ENCODE data around the gene OGDHL. TPM values are rescaled to one million over a fixed set of nuclear protein-coding genes. Genes with fewer than 3 reads are reported as not detected.

OGDHL gene
- total RNA-seq, 1 experiment from 2014 or later = 1.3 TPM

DNA sequence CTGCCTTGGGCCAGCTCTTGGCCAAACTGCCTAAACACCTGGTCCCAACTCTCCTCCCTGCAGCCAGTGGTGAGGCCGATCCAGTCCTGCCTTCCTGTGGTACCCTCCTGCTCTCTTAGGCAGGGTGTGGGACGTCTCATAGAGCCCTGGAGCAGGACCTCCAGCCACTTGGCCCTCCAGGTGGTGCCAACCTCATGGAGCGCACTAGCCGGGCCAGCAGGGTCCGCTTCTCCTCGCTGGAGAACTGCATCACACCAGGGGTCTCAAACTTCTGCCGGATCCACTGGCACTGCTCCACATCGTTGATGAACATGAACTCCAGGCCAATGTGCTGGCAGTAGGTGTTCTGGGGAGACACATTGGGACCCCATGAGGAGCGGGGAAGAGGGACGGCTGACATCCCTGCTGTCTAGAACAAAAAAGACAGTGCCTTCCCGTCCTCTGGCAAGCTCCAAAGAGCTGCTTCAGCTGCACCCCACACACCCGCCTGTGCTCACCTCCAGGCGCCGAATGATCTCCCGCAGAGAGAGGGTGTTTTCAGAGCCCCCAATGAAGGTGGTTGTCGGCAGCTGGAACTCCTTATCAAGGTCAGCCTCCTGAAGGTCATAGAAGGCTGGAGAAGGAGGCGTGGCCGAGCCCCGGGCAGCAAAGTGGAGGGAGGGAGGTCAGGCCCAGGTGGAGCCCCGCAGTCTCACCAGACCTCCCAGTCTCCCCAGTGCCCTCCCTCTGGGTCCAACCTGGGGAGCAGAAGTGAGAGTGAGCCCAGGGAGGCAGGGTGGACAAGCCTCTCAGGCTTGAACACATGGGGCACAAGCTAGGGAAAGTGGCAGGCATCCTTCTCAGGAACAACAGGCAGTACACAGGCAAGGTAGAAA lies 10.2 kb downstream of the OGDHL start:
- Histone ChIP-seq H3K27me3 (ENCODE audit: control insufficient read depth, insufficient read depth, low read length) (no peaks in the 10 kb centered on the region), H3K36me3 (ENCODE audit: control insufficient read depth, insufficient read depth, low read length) (no peaks in the 10 kb centered on the region), H3K9me3 (ENCODE audit: control insufficient read depth, insufficient read depth, low read depth, low read length) (no peaks in the 10 kb centered on the region), H3K4me3 (ENCODE audit: low read depth in 2 of 2, low read length in 2 of 2) (no peak overlapping the region), H3K4me1 (ENCODE audit: control insufficient read depth, insufficient read depth, low read length) (no peaks in the 10 kb centered on the region), H3K27ac (ENCODE audit: low read length) (no peak overlapping the region)
- ChIA-PET POLR2A (no interaction called here), CTCF (no interaction called here)
- intact Hi-C loops (cut with micrococcal nuclease; ENCODE audit: unreplicated experiment) (no loop called here), in situ Hi-C loops (cut with HindIII; ENCODE audit: low pct_unique_long_range_greater_than_20kb, low sequenced_read_pairs) (no loop called here)
- ATAC-seq = no peak
- TF ChIP-seq, protein P1, sequence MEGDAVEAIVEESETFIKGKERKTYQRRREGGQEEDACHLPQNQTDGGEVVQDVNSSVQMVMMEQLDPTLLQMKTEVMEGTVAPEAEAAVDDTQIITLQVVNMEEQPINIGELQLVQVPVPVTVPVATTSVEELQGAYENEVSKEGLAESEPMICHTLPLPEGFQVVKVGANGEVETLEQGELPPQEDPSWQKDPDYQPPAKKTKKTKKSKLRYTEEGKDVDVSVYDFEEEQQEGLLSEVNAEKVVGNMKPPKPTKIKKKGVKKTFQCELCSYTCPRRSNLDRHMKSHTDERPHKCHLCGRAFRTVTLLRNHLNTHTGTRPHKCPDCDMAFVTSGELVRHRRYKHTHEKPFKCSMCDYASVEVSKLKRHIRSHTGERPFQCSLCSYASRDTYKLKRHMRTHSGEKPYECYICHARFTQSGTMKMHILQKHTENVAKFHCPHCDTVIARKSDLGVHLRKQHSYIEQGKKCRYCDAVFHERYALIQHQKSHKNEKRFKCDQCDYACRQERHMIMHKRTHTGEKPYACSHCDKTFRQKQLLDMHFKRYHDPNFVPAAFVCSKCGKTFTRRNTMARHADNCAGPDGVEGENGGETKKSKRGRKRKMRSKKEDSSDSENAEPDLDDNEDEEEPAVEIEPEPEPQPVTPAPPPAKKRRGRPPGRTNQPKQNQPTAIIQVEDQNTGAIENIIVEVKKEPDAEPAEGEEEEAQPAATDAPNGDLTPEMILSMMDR (IDR thresholded peaks at IDR 0.05) = no peak
- TF ChIP-seq SIN3A (IDR thresholded peaks at IDR 0.05; ENCODE audit: borderline replicate concordance, insufficient read depth, low read depth, low read length) (no peak), TCF7L2 (IDR thresholded peaks at IDR 0.05; ENCODE audit: low read depth, low read length) (no peak), POLR2AphosphoS5 (IDR thresholded peaks at IDR 0.05; ENCODE audit: low read depth, low read length) (no peak)
- TF ChIP-seq, protein P2, sequence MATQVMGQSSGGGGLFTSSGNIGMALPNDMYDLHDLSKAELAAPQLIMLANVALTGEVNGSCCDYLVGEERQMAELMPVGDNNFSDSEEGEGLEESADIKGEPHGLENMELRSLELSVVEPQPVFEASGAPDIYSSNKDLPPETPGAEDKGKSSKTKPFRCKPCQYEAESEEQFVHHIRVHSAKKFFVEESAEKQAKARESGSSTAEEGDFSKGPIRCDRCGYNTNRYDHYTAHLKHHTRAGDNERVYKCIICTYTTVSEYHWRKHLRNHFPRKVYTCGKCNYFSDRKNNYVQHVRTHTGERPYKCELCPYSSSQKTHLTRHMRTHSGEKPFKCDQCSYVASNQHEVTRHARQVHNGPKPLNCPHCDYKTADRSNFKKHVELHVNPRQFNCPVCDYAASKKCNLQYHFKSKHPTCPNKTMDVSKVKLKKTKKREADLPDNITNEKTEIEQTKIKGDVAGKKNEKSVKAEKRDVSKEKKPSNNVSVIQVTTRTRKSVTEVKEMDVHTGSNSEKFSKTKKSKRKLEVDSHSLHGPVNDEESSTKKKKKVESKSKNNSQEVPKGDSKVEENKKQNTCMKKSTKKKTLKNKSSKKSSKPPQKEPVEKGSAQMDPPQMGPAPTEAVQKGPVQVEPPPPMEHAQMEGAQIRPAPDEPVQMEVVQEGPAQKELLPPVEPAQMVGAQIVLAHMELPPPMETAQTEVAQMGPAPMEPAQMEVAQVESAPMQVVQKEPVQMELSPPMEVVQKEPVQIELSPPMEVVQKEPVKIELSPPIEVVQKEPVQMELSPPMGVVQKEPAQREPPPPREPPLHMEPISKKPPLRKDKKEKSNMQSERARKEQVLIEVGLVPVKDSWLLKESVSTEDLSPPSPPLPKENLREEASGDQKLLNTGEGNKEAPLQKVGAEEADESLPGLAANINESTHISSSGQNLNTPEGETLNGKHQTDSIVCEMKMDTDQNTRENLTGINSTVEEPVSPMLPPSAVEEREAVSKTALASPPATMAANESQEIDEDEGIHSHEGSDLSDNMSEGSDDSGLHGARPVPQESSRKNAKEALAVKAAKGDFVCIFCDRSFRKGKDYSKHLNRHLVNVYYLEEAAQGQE (IDR thresholded peaks at IDR 0.05; ENCODE audit: insufficient read depth in 1 of 2, low read depth in 2 of 2, low read length in 1 of 2) = no peak
- BruUV-seq (replicated peaks) = no TSS peak
- no peak for DNase-seq (ENCODE audit: low read depth, low spot score)

DNA sequence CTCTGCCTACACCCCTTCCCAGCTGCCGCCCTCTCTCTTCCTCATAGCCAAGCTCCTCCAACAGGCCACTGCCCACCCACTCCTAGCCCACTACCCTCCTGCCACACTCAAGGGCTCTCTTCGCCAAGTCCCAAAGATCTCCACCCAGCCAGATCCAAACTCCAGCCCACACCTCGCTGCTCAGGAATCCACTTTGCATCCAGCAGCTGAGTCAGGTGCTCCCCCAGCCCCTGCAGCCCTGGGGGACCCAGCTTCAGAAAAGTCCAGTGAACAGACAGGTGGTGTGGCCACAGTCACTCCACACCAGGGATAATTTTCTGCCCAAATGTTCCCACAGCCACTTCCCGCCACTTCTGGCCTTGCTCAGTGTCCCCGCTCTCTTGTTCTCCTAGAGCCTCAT lies 10.9 kb downstream of the OGDHL start:
- Histone ChIP-seq H3K9me3 (ENCODE audit: control insufficient read depth, insufficient read depth, low read depth, low read length) (no peaks in the 10 kb centered on the region), H3K27ac (ENCODE audit: low read length) (no peak overlapping the region), H3K36me3 (ENCODE audit: control insufficient read depth, insufficient read depth, low read length) (no peaks in the 10 kb centered on the region), H3K27me3 (ENCODE audit: control insufficient read depth, insufficient read depth, low read length) (no peaks in the 10 kb centered on the region), H3K4me1 (ENCODE audit: control insufficient read depth, insufficient read depth, low read length) (no peaks in the 10 kb centered on the region), H3K4me3 (ENCODE audit: low read depth in 2 of 2, low read length in 2 of 2) (no peak overlapping the region)
- TF ChIP-seq SIN3A (IDR thresholded peaks at IDR 0.05; ENCODE audit: borderline replicate concordance, insufficient read depth, low read depth, low read length) = no peak
- TF ChIP-seq, protein P2 (IDR thresholded peaks at IDR 0.05; ENCODE audit: insufficient read depth in 1 of 2, low read depth in 2 of 2, low read length in 1 of 2) = no peak
- no peak for TF ChIP-seq POLR2AphosphoS5 (IDR thresholded peaks at IDR 0.05; ENCODE audit: low read depth, low read length)
- TF ChIP-seq, protein P1 (IDR thresholded peaks at IDR 0.05) = no peak
- no peak for TF ChIP-seq TCF7L2 (IDR thresholded peaks at IDR 0.05; ENCODE audit: low read depth, low read length)
- ChIA-PET POLR2A (no interaction called here), CTCF (no interaction called here)
- in situ Hi-C loops (cut with HindIII; ENCODE audit: low pct_unique_long_range_greater_than_20kb, low sequenced_read_pairs) (no loop called here), intact Hi-C loops (cut with micrococcal nuclease; ENCODE audit: unreplicated experiment) (no loop called here)
- ATAC-seq = no peak
- no peak for DNase-seq (ENCODE audit: low read depth, low spot score)
- BruUV-seq (replicated peaks) = no TSS peak
